Activated CD4-positive, CD25-positive, alpha-beta regulatory T cell (primary cell): ENCODE results near the gene C1orf21.

ENCODE experiments used
- DNase-seq, 4 experiments: peaks; one replicate each; lab custom pipeline; 2025; lab: John Stamatoyannopoulos, UW

Gene C1orf21

DNA sequence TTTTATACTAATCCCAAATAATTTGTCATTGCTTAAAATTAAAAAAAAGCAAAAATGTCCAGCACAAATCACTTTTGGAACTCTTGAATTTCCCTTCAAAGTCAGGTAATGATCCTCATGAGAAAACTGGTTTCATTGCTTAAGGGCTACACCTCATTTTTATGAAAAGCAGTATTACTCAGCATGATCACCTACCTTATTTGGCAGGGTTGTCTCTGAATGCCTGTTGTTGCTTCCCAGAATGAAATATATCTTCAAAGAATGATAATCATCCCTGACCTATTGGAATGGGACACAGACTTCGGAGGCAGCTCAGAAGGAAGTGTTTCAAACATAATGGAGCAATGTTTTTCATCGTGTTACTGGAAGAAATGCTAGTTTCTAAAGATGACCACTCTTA is 29.7 kb downstream of the C1orf21 start:
- DNase-seq, result no peak

DNA sequence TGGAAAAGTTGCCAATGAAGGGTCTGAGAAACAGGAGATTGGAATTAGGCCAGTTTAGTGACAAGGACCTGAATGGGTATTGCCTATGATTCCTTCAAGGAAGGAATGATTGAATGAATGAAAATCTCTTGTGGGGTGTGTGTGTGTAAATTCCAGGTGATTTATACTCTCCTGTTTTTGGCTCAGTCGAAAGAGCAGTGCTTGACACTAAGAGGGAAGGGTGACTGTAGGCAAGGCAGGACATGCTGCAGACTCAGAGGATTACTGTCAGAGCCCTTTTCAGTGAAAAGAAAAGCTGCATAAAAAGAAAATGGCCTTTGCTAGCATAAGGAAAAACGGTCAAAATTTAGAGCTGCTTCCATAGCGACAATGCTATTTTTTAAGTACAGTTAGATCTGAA is 30.1 kb downstream of the C1orf21 start:
- DNase-seq, result no peak

DNA sequence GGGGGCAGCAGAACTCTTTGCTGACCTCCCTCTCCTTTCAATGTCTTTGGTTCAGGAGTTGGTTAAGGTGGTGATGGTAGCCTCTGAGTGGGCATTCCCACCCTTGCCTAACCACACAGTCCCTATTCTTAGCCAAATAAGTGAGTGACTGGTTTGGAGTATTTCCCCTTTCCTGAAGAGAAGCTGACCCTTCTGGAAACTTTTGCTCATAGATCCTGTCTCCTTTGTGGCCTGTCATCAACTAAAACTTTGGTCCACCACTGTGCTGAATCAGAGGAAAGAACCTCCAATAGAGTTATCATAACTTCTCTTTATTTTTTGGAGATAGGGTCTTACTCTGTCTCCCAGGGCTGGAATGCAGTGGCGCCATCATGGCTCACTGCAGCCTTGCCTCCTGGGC is 31.1 kb downstream of the C1orf21 start:
- no peak for DNase-seq

DNA sequence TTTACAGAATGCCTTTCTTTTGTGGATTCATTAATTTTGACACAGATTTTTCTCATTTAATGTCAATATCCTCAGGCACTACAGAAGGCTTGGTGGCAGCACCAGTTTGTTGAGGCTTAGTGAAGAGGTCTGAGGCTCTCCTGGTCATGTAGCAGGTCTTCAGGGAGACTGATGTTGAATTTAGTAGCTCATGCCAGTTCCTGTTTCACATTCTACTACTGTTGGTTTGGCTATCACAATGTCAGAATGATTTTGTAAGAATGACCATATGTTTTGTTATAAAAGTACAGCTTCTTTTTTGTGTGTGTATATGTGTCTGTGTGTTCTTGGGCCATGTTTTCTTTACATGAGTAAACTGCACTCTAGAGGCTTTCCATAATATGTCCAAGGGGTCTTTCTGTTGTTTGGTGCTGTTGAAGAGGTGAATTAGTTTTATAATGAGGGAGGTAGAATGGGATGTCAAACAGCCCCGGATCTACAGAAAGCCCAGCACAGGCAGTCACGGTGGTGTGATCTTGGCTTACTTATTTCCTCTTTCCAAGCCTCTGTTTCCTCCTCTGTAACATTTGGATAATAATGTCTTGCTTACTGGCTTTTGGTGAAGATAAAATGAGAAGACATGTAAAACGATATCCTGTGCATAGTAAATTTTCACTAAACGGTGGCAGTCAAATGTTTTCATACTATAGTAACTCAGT is 32.0 kb downstream of the C1orf21 start:
- no peak for DNase-seq

DNA sequence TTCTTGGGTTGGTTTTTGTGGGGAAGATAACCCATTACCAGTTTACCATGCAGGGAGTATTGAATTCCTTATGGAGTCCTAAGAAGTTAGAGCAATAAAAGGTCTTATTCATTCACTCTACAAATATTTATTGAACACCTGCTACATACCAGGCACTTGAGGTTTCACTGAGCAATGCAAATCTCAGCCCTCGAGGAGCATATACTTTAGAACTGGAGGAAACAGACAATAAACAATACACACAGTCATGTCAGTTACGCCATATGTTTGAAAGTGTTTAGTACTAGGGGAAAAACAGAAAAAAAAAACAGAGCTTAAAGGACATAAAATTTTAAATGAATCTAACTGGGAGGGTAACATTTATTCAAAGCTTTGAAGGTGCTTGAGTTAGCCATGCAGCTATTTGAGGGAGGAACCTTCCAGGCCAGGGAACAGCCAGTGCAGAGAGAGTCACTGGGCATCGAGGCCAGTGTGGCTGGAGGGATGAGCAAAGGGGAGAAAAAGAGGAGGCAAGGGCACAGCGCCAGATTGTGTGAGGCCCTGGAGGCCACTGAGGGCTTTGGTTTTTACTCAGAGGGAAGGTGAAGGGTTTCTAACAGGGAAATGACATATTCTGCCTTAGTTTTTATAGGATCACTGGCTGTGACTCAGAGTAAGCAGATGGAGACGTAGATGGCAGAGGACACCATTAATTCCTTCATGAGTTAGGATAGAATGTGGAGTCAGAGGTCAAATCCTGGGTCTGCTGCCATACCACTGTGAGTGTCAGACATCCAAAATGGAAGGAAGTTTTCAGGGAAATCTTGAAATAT is 32.7 kb downstream of the C1orf21 start:
- DNase-seq, result no peak

DNA sequence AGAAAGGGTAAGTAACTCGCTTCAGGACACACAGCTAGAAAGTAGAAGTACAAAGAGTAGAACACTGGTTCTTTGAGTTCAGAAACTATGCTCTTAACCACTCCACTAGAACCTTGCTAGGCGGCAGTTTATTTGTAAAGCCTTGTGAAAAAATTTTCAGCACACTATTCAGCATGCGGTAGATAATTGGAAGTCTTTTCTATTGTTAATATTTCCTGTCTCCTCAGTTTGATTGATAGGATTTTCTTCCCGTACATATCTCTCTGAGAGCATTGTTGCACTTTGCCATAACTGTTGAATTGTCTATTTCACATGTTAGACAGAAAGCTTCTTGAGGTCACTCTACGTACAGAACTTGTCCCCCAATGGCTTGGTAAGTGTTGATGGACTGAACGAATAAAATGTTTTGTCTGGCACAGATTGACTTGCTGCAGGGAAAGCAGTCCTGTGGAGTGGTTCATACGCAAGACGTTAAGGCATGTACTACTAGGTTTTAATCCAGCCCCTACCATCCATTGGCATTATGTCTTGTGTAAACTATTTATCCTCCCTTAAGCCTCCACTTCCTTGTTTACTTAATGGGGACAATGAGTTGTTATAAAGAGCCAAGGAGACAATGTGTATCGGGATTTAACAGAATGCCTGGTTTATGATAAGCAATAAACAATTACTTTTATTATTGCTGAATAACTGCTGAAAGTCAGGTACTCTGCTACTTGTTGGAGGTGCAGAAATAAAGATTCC is 35.8 kb downstream of the C1orf21 start:
- DNase-seq, result no peak

DNA sequence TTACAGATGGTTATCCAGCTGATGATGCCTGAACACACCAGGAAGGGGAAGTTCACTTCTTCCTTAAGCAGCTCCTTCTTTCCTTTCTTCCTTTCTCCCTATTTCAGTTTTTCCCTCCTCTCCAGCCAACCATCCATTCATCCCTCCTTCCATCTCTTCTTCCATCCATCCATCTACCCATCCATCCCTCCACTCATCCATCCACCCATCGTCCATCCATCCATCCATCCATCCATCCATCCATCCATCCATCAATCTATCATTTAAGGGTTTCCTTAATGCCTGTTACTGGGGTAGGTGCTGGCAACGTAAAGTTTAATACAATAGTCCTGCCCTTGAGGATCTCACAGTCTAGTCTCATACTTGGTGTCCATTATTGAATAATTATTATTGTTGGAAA is 36.8 kb downstream of the C1orf21 start:
- no peak for DNase-seq

DNA sequence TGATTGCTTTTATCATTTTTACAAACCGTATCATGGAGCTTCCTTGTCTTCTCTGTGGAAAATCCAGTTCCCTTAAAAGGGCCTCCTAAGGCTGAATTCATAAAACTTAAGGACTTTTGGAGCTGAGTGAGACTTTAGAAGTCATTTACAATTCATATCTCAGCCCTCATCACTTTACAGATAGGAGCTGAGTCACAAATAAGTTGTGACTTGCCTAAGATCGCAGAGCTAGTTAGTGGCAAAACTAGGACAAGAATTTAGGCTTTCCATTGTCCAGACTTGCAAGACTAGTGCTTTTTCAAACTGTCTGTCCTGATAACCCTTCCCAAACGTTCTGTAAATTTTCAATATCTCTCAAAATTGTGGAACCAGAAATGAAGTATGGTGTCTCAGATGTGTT is 37.3 kb downstream of the C1orf21 start:
- no peak for DNase-seq

DNA sequence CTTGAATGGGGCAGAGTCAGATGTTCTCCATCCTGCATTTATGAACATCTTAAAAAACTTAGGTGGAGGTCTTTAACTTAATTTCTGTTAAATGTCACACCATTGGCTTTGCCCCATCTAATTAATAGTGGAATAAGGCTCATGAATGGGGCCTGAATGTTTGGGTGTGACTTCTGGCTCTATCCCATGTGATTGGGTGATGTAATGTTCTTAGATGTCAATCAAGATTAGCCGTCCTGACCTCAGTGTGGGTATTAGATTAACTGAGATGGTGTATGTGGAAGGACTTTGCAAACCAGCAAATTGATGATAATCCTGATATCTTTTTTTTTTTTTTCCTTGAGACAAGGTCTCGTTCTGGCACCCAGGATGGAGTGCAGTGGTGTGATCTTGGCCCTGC is 38.1 kb downstream of the C1orf21 start:
- no peak for DNase-seq

DNA sequence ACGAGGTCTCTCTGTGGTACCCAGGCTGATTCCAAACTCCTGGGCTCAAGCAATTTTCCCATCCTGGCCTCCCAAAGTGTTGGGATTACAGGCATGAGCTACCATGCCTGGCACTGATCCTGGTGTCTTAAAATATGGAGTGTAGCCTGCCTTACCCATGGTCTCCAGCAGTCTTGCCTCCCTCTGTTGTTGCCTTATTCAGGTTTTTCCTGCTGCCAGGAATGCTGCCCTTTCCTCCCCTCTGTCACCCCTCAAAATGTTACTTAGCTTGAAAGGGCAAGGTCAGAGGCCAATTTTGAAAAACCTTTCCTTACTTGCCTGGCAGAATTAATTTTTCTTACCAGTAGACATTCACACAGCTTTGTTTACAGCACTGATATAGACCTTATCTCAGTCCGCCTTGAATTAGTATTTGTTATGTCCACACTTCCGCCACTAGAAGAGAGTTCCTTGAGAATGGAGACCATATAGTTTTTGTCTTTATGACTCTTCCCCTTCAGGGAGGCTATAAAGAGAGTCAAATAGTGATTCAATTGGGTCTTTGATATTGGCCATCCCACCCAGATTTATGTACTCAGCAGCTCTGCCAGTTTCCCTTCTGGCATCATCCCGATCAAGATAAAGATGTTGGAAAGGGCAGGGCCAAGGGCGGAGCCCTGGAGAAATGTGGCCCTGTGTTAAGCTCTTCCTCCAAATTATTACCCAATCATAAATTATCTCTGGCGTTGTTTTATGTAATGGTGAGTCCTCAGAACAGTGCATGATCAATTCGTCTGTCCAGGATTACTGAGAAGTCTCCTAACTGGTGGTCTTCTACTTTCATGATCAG is 38.8 kb downstream of the C1orf21 start:
- no peak for DNase-seq

DNA sequence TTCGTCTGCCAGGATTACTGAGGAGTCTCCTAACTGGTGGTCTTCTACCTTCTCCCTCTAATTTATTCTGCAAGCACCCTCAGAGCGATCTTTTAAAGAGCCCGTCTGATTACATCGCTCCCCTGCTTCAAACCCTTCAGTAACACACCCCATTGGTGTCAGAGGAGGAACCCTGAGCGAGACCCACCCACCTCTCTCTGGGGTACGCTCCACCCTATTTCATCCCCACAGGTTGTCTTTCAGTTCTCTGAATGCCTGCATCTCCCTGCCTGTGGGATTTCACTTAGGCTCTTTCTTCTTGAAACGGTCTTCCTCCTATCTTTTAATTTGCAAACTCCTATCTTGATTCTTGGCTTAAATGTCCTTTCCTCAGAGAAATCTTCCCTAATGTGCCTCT is 39.4 kb downstream of the C1orf21 start:
- no peak for DNase-seq

DNA sequence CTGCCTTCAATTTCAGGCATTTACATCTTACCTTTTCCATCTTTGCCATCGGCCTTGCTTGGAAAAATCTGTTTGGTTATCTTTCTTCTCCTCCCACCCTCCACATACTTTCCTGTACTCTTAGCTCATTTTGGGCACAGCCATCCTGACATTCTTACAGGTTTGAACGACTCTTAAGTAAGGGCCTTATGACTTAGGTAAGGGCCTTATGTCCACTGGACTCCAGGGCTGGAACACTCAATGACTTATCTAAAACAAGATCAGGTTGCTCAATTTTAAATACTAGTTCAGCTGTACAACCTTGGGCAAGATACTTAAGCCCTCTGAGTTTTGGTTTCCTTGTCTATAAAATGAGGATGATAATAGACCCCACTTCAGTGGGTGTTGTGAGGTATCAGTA is 40.9 kb downstream of the C1orf21 start:
- no peak for DNase-seq

DNA sequence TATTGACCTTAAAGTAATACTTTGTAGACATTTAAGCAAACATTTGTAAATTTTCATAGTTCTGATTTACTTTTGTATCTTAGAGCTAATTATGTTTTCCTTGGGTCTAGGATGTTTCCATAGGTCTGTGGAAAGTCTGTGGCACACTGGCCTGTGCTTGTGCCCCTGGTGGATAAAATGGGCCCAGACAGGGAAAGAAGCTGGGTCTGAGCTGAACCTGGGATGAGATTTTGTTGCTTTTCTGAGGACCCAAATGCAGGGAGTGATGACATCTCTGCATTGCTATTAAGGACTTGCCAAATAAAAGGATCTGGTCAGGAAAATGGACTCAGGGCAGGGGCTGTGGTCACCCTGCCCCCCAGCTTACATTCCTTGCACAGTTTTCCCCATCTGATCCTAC is 41.8 kb downstream of the C1orf21 start:
- DNase-seq, result no peak

DNA sequence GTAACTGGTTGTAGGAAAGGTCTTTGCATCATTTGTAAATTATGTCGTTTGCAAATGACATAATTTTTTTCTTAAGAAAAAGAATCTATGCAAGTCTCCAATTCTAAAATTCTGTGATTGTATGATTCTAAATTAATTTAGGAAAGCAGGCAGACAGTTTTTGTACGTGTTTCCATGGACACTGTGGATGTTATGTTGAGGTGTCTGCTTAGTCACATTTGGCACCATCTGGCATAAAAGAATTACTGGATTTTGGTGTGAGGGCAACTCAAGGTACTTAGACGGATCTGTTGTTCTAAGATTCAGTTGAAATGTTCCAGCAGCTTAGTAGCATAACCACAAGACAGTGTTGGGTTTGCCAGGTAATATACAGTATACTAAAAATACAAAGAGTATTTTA is 42.5 kb downstream of the C1orf21 start:
- no peak for DNase-seq

DNA sequence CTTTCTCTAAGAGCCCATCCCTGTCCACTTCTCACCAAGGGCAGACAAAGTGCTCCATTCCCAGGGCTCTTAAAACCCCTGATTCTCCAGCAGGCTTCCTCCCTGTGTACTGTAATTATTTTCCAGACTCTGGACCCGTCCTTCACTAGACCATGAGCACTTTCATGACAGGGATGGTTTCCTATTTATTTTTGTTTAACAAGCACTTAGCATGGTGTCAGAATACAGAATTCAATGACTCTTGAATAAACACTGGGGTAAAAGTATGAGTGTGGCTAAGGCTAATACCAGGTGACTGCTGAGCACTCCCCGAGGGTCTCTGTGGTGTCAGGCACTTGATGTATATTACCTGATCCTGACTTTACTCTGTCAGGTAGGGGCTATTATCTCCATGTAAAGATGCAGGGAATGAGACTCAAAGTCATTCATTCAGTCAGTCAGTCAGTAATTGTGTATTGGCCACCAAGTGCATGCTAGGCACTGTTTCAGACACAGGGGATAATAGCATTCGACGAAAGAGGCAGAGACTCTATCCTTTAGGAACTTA is 47.2 kb downstream of the C1orf21 start:
- no peak for DNase-seq

DNA sequence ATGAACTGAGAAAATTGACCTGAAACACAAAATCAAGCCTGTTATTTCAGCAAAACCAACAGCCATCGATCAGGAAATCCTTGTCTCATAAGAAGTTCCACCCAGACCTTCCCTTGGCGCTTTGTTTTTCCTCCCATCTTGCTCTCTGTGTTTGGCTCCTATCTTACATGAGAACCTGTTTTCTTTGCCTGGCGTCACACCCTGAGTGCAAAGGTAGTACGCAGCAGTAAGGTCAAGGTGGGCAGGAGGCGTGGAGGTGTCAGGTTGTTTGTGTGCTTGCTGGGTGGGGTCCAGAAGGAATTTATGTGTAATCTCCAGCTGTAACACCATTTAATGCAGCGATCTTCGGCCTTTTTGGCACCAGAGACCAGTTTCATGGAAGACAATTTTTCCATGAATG is 50.5 kb downstream of the C1orf21 start:
- DNase-seq, result no peak

DNA sequence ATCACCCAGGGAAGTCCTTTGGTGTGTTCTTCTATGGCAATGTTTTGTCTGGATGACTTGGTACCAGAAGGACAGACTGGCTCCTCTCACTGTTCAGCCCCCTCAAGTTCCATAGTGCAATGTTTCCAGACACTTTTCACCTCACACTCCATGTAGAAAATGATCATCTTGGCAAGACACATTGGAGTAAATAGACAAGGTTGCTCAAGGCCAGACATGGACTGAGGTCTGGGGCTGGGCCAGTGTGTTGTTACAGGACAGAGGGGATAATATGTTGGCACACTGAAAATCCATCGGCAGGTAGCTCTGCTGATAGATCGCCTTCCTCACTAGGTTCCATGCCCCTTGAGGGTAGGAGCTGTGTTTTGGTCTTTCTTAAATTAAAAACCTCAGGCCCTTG is 51.5 kb downstream of the C1orf21 start:
- DNase-seq, result no peak

DNA sequence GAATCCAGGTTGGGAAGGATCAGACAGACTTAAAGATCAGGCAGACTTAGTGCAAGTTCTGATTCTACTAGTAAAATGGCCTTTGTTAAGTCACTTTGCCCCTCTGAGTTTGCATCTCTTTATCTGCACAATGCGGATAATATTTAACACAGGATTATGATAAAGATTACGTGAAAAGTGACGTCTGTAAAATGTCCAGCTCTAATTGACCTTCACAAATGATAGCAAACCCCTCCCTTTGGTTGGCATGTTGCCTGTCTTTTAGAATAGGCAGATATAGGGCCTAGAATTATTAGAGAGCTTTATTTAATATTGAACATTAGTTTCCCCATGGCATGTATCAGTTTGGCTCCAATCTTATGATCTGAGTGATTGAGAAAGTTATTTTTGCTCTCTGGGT is 55.4 kb downstream of the C1orf21 start:
- no peak for DNase-seq

DNA sequence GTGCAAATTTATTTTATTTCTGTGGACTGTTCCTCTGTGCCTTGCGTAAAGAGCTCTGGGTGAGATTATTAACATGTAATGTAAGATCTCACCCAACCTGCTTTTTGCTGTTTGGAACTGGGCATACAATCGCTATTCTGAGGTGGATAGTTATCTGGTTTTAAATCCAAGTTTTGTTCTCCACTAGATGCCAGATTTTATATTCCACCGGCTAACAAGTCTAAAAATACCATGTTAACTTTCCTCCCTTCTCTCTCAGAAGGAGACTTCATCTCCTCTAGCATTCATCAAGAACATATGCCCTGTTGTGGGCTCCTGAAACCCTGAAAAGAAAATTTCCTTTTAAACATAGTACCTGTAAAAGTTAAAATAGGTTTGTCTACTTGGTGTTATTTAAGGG is 56.4 kb downstream of the C1orf21 start:
- no peak for DNase-seq

DNA sequence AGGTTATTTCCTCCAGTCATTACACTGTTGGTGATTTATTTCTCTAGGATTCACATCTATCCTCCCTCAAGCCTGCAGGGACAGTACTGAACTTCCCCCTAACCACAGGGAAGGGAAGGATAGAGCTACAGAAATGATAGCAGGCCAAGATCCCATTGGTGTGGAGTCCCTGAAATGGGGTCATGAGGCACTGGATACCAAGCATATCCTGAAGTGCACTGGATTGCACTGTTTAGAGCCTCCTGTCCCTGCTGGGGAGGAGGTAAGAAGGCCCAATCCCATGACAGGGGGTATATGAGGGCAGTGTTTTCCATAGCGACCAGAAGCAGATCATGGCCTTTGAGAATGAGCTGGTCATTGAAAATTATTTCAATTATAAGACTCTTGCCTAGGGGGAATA is 56.8 kb downstream of the C1orf21 start:
- no peak for DNase-seq

DNA sequence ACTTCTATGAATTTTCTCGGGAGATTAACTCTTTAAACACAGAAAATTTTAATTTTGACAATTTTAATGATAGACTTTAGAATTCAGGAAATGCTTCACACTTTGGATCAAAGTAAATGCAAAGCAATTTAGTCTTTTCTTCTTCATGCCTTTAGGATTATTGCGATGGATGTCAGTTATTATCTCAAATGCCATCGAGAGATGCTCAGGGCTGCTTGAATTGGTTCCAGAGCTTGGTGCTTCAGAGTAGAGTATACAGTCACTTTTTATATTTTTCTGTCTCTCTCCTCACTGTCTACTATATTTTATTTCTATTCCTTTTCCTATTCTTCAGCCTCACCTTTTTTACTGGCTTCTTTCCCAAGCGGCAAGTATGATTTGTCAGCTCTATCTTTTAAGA is 59.2 kb downstream of the C1orf21 start:
- DNase-seq, result no peak

DNA sequence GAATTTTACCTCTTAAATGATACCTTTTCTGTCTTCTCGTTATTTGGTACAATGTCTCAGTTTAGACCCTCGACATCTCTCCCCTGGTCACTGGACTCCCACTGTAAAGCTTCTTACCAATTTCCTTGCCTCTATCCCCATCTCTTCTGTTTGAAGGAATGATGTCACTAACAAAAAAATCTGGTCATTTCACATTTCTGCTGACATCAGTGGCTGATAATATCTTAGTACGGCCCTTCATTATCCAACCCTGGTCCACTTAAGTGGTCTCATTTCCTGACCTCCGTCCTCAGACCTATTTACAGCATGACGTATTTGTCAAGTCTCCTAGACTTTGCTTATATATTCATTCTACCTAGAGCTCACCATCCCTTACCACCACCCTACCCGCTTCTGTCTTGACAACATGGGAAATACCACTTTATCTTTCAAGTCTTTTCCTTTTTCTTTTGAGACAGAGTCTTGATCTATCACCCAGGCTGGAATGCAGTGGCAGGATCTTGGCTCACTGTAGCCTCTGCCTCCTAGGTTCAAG is 60.9 kb downstream of the C1orf21 start:
- no peak for DNase-seq
